OCI-LY7 (cell line): ENCODE measurements around the gene NXF3. TPM values are rescaled to one million over a fixed set of nuclear protein-coding genes. Genes with fewer than 3 reads are reported as not detected.
"Not testable (repeated sequence)": the region's sequence is repeated elsewhere in the genome, so short reads cannot be mapped to it uniquely, and the experiment has no call there.

Source experiments
- BruUV-seq: library from RNA; stranded (reverse); fragments of 400-500 nt; replicated peaks from 2 replicates; lab custom pipeline; 2021; lab: Mats Ljungman, UMichigan
- CTCF ChIA-PET: fragments of 300-600 bp; sonication (Branson Sonifier 250); formaldehyde crosslinking; loops from one replicate; lab custom pipeline; 2022; ENCODE audit warnings: antibody characterized with exemption; ENCODE audit not compliant: unreplicated experiment; lab: Charles Lee
- POLR2A ChIA-PET: fragments of 300-600 bp; sonication (Branson Sonifier 250); formaldehyde crosslinking; loops from one replicate; lab custom pipeline; 2022; ENCODE audit warnings: antibody characterized with exemption; lab: Charles Lee
- DNase-seq: peaks from one replicate; pipeline ENCODE4 v3.0.0-alpha.2; 2015; ENCODE audit warnings: low spot score
- H2AFZ ChIP-seq: fragments of 200-600 bp; sonication (generic), shearing (Covaris generic); 2 replicates; pipeline ENCODE4 v1.6.1; 2014; ENCODE audit warnings: mild to moderate bottlenecking, antibody characterized with exemption, low read length, moderate library complexity
- H3K27ac ChIP-seq: fragments of 200-600 bp; sonication (generic); 2 replicates; pipeline ENCODE4 v1.5.1; 2014; ENCODE audit warnings: mixed run types, low read depth, mild to moderate bottlenecking, moderate library complexity, low read length, inconsistent platforms; ENCODE audit not compliant: poor library complexity, severe bottlenecking
- H3K36me3 ChIP-seq: fragments of 200-600 bp; sonication (generic); 2 replicates; pipeline ENCODE4 v1.6.1; 2014; ENCODE audit warnings: mild to moderate bottlenecking, antibody characterized with exemption, low read length, moderate library complexity, mixed read lengths; ENCODE audit not compliant: insufficient read depth
- H3K4me1 ChIP-seq: fragments of 200-600 bp; sonication (generic); 2 replicates; pipeline ENCODE4 v1.5.1; 2014; ENCODE audit warnings: mild to moderate bottlenecking, low read length; ENCODE audit not compliant: insufficient read depth, poor library complexity, severe bottlenecking
- H3K4me2 ChIP-seq: fragments of 200-600 bp; sonication (generic); 2 replicates; pipeline ENCODE4 v1.6.1; 2014; ENCODE audit warnings: mild to moderate bottlenecking, low read length
- H3K4me3 ChIP-seq: fragments of 200-600 bp; sonication (generic); 2 replicates; pipeline ENCODE4 v1.5.1; 2014; ENCODE audit warnings: mild to moderate bottlenecking, low read depth, low read length; ENCODE audit not compliant: poor library complexity, severe bottlenecking
- H3K79me2 ChIP-seq: fragments of 200-600 bp; sonication (generic); 2 replicates; pipeline ENCODE4 v1.6.1; 2016; ENCODE audit warnings: low read depth, mild to moderate bottlenecking, low read length, moderate library complexity, mixed read lengths; ENCODE audit not compliant: insufficient read depth
- H3K9me2 ChIP-seq: fragments of 200-600 bp; sonication (generic); 2 replicates; pipeline ENCODE4 v1.6.1; 2016; ENCODE audit warnings: mild to moderate bottlenecking, low read length, mixed read lengths; ENCODE audit not compliant: insufficient read depth
- H3K9me3 ChIP-seq: fragments of 200-600 bp; sonication (generic); 2 replicates; pipeline ENCODE4 v1.6.1; 2014; ENCODE audit warnings: mild to moderate bottlenecking, mixed run types, low read length, mixed read lengths
- H4K20me1 ChIP-seq: fragments of 200-600 bp; sonication (generic); 2 replicates; pipeline ENCODE4 v1.6.1; 2014; ENCODE audit warnings: mild to moderate bottlenecking, antibody characterized with exemption, low read length, moderate library complexity, mixed read lengths; ENCODE audit not compliant: insufficient read depth
- EZH2phosphoT487 ChIP-seq: fragments of 200-600 bp; sonication (generic); IDR thresholded peaks from 2 replicates; pipeline ENCODE4 v1.6.1; 2018; ENCODE audit warnings: low read depth, borderline replicate concordance, mild to moderate bottlenecking, mixed run types, antibody characterized with exemption, low read length, moderate library complexity, mixed read lengths
- intact Hi-C: fragments of 100-400 bp; cut with micrococcal nuclease; formaldehyde crosslinking; loops from one replicate; pipeline ENCODE4 v1.10.0; 2022; ENCODE audit not compliant: unreplicated experiment
- total RNA-seq, 2 experiments: library from RNA; depleted of rRNA in 1 of 2; stranded (reverse); fragments of >200 nt in 1 of 2; shearing (Covaris generic) in 1 of 2; gene quantifications; 2 replicates each; pipeline ENCODE4 v1.2.3, GENCODE V29; 2014 to 2022
- TF ChIP-seq, protein P1 (sequence below): fragments of 200-600 bp; sonication (generic); conservative IDR thresholded peaks from 2 replicates; pipeline ENCODE4 v1.5.1; 2014; ENCODE audit warnings: mild to moderate bottlenecking, antibody characterized with exemption, low read length, moderate library complexity, mixed read lengths

The NXF3 gene
- total RNA-seq, 2 experiments from 2014 or later = not detected

DNA sequence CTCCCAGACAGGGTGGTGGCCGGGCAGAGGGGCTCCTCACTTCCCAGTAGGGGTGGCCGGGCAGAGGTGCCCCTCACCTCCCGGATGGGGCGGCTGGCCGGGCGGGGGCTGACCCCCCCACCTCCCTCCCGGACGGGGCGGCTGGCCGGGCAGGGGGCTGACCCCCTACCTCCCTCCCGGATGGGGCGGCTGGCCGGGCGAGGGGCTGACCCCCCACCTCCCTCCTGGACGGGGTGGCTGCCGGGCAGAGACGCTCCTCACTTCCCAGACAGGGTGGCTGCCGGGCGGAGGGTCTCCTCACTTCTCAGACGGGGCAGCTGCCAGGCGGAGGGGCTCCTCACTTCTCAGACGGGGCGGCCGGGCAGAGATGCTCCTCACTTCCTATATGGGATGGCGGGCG, 11.4 kb upstream of the NXF3 start:
- BruUV-seq, CTCF ChIA-PET, intact Hi-C loops: not testable (repeated sequence)

GRCh38 chrX:103103866-103104265, 10.9 kb upstream of the NXF3 start:
- intact Hi-C loops, CTCF ChIA-PET, H2AFZ ChIP-seq, H3K27ac ChIP-seq, H3K9me3 ChIP-seq, H3K9me2 ChIP-seq, H3K4me2 ChIP-seq, DNase-seq, H3K36me3 ChIP-seq, H3K4me3 ChIP-seq, H3K4me1 ChIP-seq, POLR2A ChIA-PET, H4K20me1 ChIP-seq, BruUV-seq, H3K79me2 ChIP-seq: not testable (repeated sequence)

More for the DNA sequence above, 11.4 kb upstream of the NXF3 start:
- H3K4me1 ChIP-seq, H3K4me3 ChIP-seq, H3K79me2 ChIP-seq, POLR2A ChIA-PET, H2AFZ ChIP-seq, DNase-seq, H3K27ac ChIP-seq, H4K20me1 ChIP-seq, H3K36me3 ChIP-seq, H3K4me2 ChIP-seq, H3K9me3 ChIP-seq, H3K9me2 ChIP-seq: not testable (repeated sequence)

- no peaks in the 10 kb centered on the region for H4K20me1 ChIP-seq
- intact Hi-C loops = no loop called here
- no peak overlapping the region for H3K27ac ChIP-seq
- H3K4me1 ChIP-seq = no peaks in the 10 kb centered on the region
- no peaks in the 10 kb centered on the region for H3K9me2 ChIP-seq
- ChIA-PET CTCF (no interaction called here), POLR2A (no interaction called here)
- H3K9me3 ChIP-seq = no peaks in the 10 kb centered on the region
- no peak overlapping the region for H3K4me3 ChIP-seq
- TF ChIP-seq, protein P1, sequence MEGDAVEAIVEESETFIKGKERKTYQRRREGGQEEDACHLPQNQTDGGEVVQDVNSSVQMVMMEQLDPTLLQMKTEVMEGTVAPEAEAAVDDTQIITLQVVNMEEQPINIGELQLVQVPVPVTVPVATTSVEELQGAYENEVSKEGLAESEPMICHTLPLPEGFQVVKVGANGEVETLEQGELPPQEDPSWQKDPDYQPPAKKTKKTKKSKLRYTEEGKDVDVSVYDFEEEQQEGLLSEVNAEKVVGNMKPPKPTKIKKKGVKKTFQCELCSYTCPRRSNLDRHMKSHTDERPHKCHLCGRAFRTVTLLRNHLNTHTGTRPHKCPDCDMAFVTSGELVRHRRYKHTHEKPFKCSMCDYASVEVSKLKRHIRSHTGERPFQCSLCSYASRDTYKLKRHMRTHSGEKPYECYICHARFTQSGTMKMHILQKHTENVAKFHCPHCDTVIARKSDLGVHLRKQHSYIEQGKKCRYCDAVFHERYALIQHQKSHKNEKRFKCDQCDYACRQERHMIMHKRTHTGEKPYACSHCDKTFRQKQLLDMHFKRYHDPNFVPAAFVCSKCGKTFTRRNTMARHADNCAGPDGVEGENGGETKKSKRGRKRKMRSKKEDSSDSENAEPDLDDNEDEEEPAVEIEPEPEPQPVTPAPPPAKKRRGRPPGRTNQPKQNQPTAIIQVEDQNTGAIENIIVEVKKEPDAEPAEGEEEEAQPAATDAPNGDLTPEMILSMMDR = no peak
- no peak for TF ChIP-seq EZH2phosphoT487
- no peak overlapping the region for H2AFZ ChIP-seq
- DNase-seq = no peak
- BruUV-seq = no TSS peak
- no peaks in the 10 kb centered on the region for H3K79me2 ChIP-seq
- H3K4me2 ChIP-seq = no peak overlapping the region
- no peaks in the 10 kb centered on the region for H3K36me3 ChIP-seq
Observed at GRCh38 chrX:103101299-103102042, 8.5 kb upstream of the NXF3 start.
